ENCODE data around the gene LEKR1.

Gene LEKR1

DNA sequence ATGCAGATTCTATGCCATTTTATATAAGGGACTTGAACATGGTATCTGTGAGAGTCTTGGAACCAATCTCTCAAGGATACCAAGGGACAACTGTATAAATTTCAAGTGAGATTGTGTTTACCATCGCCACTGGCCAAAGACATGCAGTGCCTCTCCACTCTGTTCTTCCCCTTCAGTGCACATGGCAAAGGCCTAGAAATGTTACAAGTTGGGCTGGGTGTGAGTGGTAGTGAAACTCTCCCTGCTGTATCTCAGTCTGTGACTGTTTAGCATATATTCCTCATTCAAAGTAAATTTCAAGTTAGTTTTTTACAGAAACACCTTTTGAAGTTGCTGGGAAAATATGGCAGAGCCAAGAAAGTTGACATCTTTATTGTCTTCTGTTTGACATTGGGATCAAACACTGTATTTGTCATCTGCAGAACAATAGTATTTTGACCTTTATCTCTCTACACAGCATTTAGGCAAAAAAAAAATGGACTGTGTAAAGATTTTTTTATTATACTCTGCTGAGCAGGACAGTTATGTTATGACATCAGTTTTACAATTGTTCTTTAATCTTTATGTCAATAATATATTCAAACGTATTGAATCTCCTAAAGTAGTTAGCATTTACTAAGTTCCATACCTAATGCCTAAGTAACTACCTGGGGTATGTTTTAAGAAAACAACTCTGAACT is 232.4 kb downstream of the LEKR1 start:
- DNase-seq (ENCODE audit: low read depth in 2 of 2): no peak

DNA sequence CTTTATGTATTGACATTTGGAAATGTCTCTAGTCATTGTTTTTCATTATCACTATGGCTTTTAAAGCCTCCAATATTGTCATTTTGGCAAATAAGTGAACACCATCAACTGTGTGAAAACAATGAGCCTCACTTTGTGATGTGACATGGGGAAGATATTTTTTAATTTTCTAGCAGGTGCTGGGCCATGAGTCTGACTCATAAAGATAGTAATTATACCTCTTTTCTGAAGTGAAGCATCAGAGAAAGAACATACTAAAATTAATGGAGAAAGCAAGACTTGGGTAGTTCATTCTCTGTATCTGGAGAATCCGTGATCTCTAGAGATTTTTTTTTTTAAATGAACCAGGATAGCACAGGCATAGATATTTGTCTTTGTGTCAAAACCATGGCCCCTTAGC is 233.0 kb downstream of the LEKR1 start:
- DNase-seq (ENCODE audit: low read depth in 2 of 2): no peak

DNA sequence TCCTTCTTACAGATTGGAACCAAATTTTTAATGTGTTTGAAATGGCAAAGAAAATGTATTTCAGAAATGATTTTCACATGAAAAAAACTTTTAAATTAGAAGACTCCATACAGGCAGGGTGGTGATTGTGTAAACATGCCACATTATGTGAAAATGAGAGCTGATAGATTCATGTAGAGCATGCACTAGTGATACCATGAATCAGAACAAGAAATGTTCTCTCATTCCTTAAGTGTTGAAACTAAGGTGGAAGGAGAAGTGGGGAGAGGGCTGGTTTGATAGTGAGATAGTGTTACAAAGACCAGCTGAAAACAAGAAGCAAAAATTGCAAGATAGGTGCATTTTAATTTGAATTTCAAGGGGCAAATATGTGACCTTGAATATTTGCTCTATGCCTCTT is 233.5 kb downstream of the LEKR1 start:
- DNase-seq (ENCODE audit: low read depth in 2 of 2): no peak

DNA sequence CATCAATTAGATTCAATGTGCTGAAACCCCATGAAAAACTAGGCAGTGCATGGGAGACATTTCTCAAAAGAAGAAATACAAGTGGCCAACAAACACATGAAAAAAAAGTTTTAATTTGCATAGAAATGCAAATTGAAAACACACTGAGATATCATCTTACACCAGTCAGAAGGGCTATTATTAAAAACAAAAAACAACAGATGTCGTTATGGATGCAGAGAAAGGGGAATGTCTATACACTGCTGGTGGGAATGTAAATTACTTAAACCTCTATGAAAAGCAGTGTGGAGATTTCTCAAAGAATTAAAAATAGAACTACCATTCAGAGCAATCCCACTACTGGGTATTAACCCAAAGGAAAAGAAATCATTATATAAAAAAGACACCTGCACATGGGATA is 235.1 kb downstream of the LEKR1 start:
- no peak for DNase-seq (ENCODE audit: low read depth in 2 of 2)

DNA sequence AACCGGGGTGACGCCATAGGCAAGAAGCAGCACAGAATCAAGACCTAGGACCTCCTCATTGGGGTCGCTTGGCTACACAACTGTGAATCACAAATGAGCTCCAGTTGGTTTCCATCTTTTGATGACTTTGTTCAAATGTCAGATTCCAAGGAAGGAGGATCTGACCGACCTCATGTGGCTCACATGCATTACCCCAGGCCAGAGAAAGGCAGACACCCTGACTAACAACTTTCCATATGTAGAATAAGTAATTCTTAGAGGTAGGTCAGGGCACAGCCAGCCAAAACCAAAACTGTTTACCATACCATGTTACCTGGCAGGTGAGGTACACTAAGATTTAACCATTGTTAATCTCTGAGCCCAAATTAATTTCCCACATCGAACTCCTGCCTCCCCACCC is 237.3 kb downstream of the LEKR1 start:
- no peak for DNase-seq (ENCODE audit: low read depth in 2 of 2)

DNA sequence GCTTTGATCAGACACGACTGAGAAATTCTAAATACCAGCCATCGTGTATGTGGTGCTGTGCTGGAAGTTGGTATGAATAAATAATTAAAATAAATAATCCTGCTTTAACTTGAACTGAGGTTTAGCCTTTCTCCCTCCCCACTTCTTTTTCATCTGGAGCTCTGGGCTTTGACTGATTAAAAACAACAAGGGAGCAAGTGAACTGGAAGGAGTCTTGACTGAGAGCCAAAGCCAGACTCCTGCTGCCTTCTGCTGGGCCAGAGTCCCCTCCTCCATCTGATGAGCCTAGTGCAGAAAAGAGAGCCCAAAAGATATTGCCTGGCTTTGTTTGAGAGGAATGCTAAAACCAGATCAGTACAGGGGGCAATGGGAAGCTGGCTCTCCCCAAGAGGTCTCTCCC is 237.8 kb downstream of the LEKR1 start:
- no peak for DNase-seq (ENCODE audit: low read depth in 2 of 2)

DNA sequence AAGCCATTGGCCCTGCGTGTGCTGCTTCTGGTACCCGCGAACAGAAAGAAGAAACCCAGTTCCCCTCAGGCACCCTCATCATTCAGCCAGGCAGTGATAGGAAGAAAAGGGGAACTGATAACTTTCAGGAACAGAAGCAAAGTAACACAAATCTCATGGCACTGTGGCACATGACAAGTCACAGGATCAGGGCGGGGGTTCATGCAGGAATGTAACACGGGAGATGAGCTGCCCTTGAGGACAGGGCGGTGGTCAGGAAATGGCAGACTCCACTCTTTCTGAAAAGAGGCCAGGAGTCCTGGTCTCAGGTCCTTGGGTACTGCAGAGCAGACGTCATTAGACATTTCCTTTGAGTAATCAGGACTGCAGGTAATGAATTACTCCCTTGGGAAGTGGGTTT is 238.2 kb downstream of the LEKR1 start:
- DNase-seq (ENCODE audit: low read depth in 2 of 2): no peak

DNA sequence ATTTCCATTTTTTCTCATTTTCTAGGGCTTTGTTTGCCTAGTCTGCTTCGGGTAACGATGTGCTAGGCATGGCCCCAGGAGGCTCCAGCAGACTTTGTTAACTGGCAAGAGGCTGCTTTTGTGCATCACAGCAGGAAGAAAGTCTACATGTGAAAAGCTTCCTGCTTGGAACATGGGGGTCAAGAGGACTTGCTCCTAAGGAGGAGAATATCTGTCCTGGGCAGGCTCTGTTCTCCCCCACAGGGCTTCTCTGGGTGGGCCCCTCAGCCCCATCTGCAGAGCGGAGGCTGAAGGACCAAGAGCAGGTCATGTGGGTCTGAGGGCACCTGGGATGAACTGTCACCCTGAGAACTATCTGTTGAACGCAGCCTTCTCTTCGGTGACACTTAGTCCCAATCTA is 239.0 kb downstream of the LEKR1 start:
- DNase-seq (ENCODE audit: low read depth in 2 of 2): no peak

DNA sequence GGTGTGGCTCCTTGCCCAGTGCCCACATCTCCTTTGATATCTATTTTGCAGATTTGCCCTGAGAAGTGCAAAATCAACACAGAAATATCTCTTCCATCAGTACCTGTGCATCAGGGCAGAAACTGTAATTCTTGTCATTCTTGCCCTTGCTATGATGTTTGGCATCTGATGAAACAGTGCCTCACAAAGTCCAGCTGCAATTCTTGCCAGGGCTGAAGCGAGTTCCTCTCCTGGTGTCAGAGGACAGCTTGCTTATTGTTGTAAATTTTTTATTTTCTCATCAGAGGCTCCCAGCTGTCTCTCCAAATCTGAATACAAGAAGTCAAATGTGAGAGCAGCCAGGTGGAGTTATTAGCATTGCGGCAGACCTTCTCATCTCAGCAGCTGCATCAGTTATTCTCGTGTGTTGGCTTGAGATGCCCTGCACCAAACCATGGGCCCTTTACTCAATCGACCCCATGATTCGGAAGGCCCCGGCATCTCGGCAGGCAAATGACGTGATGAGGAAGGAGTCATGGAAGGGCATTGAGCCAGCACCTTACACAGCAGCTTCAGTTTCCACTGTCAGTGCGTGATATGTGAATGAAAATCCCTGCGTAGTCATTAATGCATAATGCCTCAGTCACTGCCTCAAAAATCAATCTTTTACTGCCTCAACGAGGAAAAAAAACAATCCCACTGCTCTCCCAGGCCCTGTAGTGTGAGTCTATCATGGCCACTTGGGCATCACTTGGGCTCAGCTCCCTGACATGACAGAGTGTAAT is 240.4 kb downstream of the LEKR1 start:
- no peak for DNase-seq (ENCODE audit: low read depth in 2 of 2)

DNA sequence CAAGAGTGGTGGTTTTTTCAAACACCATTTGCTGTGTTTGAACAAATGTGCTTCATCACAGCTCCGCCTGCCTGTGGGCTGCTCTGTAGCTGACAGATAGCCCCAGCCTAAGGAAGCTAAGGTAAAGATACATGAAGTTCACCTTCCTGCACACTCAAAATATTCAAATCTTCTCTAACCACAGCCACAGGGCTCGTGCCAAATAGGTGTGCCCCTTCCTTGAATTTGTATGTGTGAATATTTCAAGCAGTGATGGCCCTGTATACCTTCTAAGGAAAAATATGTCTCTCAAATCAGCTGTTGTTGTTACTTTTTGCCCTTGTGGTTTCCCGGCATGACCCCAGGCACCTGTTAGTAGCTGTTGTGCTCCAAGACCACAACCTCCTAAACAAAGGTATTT is 241.0 kb downstream of the LEKR1 start:
- no peak for DNase-seq (ENCODE audit: low read depth in 2 of 2)

DNA sequence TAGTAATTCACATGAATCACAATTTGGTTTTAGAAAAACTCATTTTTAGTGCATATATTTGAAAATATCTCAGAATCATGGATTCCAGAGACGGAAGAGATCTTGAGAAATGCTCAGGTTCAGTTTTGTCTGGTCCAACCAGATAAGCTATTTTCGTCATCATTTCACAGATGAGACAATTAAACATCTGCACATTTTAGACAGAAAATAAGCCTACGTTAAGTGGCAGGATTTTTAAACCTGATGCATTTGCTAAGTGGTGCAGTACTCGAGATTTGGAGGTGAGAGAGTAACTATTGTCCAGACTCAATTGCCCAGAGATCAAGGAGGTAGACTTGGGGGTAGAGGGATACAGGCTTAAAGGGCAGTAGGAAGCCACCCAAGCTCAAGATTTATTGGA is 243.3 kb downstream of the LEKR1 start:
- no peak for DNase-seq (ENCODE audit: low read depth in 2 of 2)

DNA sequence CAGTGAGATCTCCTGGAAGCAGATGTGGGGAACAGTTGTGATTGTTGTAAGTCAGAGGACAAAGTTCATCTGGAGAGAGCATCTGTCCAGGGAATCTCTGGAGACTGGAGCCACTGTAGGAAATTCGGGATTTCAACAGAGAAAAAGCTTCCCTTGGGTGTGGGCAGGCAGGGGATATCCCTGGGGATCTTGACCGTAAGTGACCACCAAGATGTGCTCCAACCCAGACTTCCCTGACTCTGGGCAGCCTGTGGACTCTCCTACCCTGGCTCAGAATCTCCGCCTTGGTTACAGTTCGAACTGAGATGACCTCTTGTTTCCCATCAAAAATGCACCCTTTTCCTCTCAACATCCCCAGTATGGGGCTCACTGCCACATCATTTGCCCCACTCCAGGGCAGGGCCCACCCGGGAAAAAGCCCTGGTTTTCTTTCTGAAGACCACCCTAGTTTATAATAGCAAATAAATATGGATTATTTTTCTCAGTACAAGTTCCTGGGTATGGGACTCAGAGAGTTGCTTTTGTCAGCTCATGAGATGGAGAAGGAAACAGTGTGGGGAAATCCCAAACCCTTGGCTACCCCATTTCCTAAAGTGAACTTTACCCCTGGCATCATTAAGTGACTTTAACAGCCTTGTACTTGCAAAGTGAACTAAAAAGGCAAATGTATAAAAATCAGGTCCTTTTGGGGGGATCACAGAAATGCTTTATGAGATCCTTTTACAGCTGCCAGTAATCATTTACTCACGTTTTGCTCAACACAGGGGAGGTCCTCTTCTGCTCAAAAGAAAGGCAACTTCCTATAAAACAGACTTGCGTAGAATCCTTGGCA is 243.9 kb downstream of the LEKR1 start:
- no peak for DNase-seq (ENCODE audit: low read depth in 2 of 2)

DNA sequence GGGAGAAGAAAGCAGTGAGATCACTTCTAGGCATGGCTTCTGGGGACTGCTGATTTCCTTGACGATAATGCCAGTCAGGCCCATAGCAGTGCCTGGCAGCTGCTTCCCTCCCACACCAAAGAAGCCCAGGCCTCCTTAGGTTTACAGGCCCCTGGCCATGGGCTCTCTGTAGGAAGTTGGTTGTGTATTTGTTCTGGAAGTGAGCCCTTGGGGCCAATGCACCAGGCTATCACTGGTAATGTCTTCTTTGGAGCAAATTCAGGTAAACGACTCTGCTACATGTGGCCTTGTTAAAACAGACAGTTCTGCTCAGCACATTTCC is 244.5 kb downstream of the LEKR1 start:
- DNase-seq (ENCODE audit: low read depth in 2 of 2): no peak

DNA sequence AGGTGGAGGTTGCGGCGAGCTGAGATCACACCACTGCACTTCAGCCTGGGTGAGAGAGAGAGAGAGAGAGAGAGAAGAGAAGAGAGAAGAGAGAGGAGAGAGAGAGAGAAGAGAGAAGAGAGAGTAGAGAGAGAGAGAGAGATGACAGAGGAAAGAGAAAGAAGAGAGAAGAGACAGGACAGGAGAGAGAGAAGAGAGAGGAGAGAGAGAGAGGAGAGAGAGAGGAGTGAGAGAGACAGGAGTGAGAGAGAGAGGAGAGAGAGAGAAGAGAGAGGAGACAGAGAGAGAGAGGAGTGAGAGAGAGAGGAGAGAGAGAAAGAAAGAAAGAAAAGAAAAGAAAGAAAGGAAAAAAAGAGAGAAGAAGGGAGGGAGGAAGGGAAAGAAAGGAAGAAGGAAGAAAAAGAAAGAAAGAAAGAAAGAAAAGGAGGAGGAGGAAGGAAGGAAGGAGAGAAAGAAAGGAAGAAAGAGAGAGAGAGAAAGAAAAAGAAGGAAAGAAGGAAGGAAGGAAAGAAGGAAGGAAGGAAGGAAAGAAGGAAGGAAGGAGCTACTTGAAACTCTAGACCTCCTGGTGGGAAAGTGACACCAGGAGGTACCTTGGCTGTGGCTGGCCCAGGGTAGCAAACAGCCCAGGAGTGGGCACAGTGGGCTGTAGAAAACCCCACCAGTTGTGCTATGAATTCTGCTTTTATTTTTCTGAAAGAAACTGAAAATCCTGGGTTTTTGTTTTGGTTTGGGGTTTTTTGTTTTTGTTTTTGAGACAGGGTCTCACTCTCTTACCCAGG is 245.8 kb downstream of the LEKR1 start:
- DNase-seq (ENCODE audit: low read depth in 2 of 2): no peak

DNA sequence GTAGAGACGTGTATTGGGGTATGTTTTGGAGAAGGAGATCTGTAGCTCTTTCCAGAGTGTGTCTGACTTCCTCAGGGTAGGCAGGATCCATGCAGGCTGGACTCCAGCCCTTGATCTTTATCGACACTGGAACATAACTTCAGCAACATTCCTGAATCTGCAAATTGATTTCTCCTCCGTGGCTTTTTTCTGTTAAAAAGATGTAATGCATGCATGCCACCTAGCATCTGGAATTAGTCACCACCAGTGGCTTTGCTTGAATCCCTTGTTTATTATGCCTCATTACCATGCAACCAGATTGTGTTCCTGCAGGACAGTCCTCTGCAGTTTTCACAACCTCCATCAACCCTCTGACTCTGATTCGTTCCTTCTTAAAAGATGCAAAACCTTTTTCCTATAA is 247.7 kb downstream of the LEKR1 start:
- DNase-seq (ENCODE audit: low read depth in 2 of 2): no peak

DNA sequence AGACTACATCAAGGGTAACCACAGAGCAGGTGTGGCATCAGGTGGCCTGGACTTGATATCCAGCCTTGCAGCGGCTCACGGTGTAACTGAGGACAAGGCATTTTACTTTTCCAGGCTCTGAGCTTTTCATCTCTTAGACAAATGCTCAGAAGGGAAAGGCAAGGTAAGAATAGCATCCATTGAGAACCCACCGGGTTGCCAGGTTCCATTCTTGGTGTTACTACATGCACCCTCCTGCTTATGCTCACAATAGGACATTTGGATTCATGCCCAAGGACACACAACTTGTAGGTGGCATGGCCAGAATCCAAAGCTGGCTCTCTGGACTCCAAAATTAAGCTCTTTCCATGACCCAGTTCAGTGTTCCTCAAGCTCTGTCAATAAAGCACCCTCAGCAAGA is 248.3 kb downstream of the LEKR1 start:
- DNase-seq (ENCODE audit: low read depth in 2 of 2): no peak

DNA sequence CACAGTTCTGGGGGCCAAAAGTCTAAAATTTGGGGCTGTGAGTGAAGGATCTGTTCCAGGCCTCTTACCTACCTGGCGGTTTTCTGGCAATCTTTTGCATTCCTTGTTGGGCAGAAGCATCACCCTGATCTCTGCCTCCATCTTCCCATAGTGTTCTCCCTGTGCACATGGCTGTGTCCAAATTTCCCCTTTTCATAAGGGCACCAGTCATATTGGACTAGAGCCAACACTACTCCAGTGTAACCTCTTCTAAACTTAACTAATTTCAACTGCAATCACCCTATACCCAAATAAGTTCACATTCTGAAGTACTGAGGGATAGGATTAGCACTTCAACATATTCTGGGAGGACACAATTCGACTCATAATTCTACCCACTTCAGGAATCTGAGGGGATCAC is 248.8 kb downstream of the LEKR1 start:
- DNase-seq (ENCODE audit: low read depth in 2 of 2): no peak

DNA sequence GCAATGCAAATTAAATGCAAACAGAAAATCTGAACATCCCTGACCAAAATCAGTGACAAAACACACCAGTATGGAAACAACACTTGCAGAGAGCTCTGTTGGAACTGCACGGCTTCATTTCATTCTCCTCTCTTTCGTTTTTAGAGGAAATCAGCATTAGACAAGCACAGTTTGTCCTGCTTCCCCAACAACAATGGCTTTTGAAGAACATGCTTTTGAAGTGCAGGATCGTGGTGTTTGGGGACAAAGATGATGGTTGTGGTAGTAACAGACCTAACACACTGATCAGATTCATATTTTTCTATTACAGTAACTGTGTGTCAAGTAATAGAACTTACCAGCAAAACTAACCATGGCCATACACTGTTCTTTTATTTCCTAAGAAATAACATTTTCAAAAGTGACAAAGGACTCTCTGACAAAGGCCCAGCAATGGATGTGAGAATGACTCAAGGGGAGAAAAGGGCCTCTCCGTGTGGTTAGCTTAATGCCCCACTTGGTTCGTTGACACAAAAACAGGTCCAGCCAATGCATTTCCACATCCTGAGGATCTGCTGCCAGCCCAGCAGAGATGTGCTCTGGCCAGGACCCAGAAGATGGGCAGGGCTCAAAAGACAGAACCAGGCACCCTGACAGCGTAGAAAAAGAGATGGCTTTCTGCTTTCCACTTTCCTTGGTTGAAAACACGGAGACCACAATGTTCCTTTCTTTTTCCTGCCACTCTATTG is 249.7 kb downstream of the LEKR1 start:
- DNase-seq (ENCODE audit: low read depth in 2 of 2): no peak

DNA sequence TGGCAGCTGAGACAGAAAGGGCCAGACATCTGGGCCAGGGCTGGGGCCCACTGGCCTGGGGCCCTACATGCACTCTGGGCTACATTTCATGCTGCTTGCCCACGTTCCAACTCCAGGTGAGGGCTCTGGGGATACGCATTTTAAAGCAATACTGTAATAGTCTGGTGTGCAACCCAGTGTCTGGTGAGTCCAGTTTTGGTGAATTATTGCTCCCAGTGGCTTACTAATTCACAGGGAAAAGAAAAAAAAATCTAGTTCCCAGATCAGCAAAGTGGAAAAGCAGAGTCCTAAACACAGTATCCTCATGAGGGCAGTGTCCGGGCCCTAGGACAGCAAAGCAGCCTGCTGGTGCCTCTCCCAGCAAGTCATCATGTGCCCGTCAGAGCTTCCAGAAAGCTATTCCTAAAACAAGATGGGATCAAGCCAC is 251.4 kb downstream of the LEKR1 start:
- no peak for DNase-seq (ENCODE audit: low read depth in 2 of 2)

DNA sequence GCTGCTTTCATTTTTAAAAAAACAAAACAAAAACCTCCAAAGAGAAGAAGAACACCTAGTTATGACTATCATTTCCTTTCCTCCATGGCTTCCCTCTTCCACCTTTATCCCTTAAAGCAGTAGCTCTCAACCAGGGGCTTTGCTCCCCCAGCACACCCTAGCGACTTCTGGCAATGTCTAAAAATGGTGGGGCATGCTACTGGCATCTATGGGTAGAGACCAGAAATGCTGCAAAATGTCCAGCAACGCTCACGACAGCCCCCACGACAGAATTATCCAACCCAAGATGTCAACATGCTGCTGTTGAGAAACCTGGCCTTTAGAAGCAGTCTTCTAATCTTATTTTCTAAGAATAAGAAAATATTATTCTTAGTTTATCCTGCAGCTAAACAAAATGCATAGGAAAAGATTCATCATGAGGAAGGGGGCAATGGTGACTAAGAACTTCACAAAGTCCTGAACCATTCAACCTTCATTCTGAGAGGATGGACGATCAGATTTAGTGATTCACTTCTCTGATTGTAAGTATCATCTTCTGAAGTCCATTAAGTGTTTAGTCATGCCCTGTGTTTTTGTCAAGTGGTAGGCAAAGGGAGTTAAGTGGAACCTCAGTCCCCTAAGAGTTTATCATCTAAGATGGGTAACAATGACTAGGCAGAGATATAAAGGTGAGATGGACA is 252.1 kb downstream of the LEKR1 start:
- DNase-seq (ENCODE audit: low read depth in 2 of 2): no peak

DNA sequence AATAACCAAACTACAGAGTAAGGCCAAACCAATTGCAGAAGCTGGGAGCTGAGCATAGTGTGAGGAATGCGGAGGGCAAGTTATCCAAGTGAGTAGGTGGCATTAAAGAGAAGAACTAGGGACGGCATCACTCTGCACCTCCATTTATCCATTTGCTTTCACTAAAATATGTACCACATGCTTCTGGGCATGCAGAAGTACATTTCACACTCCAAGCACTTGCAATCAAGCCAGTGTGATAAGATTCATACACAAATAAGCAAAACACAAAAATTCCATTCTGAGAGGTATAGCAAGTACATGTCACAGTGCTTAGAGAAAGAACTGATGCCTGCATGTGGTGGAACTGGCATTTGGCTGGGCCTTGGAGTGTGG is 252.6 kb downstream of the LEKR1 start:
- DNase-seq (ENCODE audit: low read depth in 2 of 2): no peak
